Limb (tissue), 2 donors: ENCODE data around the gene DNASE1L2.

Experiments used
- DNase-seq, 2 donors: peaks; one replicate each; pipeline ENCODE4 v3.0.0-alpha.2; 2016; ENCODE audit errors: extremely low spot score in 2 of 2

DNASE1L2 gene

DNA sequence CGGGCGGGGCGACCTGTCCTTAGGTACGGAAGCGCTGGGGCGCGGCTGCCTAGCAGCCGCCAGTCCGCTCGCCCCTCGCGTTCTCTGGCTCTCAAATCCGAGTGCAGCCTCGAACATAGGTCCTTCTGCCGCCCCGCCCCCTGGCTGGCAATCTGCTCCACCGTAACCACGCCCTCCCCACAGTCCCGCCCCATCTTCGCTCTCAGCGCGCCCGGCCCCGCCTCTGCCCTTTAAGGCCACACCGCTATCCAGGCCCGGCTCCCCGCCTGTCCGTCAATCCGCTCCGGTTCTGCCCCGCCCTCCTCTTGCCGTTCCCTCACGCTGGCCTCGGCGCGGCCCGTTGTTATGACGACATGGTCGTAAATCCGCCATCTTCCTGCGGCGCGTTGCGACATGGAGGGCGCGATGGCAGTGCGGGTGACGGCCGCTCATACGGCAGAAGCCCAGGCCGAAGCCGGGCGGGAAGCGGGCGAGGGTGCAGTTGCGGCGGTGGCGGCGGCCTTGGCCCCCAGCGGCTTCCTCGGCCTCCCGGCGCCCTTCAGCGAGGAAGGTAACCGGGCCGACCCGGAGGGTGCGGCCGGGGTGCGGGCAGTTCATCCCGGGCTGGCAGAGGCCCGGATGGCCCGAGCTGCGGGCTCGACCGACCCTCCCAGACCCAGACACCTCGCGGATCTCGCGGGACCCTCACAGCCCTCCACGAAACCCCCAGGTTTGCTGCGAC lies 12.9 kb upstream of the DNASE1L2 start, which contains the start of gene E4F1:
TSS of gene E4F1 (plus strand) at position 371 of the 721 bp plus-strand sequence. CDS start at position 394, 23 bp downstream.
- peak; percentile 98 to 99 for DNase-seq

GRCh38 chr16:2223942-2224486 lies 12.2 kb upstream of the DNASE1L2 start:
- DNase-seq: no peak

DNA sequence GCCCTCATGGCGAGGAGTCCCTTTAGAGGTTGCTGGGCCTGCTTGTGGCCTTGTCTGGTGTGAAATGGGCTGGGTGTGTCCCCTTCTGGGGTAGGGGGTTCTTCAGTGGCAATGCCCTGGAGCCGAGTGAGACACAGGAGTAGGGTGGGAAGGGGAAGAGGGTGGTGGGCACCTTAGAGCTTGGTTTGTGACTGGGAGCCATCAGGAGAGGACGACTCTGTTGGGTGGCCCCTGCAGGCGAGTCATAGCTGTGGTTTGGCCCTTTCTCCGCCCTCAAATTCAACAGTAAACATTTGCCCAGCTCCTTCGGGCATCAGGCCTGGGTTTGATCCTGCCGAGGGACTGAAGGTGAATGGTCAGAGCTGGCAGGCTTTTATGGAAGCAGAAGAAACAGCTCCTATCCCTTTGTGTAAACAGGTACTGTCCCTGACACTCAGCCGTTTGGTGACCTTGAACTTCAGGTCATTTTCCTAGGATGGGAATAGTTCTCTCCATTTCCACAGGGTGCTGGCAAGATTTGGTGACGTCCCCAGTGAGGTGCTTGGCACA lies 9.9 kb upstream of the DNASE1L2 start:
- DNase-seq: no peak

GRCh38 chr16:2226918-2227317 lies 9.3 kb upstream of the DNASE1L2 start:
- no peak for DNase-seq

DNA sequence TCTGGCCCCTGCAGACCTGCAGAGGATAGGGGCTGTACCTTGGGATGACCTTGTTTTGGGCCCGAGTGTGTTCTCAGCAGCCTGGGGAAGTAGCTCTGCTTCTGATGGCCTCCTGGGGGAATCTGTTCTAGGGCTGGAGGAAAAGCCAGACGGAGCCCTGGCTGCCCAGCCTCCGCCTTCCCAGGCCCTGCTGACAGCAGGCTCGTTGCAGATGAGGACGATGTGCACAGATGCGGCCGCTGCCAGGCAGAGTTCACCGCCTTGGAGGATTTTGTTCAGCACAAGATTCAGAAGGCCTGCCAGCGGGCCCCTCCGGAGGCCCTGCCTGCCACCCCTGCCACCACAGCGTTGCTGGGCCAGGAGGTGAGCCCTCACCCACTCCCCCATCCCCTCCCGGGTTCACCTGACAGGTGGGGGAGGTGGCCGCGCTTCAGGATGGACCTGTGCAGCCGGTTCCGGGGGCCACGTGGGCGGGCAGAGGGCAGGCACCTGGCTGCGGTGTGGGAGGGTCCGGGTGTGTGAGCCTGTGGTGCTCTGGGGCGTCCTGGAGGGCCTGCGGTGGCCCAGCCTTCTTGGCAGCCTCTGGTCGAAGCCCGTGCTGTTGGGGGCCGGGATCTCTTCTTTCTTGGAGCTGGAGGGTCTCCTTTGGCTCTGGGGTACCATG lies 8.0 kb upstream of the DNASE1L2 start:
- DNase-seq: no peak

GRCh38 chr16:2229091-2229490 lies 7.2 kb upstream of the DNASE1L2 start:
- no peak for DNase-seq

DNA sequence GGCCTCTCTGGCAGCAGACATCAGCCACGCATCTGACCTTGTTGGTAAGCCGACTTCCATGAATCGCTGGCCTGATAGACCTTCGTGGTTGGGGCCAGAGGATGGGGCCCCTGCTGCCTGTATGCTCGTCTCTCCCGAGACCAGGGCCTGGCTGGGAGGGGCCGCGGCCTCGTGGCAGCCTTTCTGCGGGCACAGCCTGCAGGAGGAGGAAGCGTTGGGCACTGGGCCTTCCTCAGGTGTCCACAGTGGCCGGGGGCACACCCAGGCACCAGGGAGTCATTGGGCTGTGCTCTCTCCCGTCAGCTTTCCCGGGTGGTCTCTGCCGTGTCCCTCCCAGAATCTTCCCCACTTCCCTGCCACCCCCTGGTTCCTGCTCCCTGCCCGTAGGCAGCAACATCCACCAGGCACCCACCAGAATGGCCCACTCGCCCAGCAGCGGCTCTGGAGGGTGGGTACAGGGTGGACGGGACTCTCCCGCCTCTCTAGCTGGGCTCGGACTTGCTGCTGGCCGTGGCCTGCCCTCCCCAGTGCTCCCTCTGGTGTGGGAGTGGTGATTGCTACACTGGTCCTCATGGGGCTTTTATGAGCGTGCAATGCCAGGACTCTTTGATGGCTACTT lies 6.5 kb upstream of the DNASE1L2 start:
- no peak for DNase-seq

DNA sequence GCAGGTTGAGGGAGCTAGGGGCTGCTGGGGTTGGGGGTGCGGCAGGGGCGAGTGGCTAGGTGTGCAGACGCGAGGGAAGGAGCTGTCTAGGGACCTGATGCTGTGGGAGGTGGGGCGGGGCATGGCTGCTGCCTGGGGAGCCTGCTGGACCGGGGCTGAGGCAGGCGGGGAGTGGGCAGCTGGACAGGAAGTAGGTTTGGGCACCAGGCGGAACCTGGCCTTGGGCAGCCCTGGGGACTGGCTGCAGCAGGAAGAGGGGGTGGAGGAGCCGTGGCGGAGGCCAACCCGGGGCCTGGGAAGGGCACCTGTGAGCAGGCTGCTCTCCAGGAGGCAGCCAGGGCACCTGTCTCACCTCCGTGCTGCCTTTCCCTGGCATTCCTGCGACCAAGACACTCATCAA lies 5.9 kb upstream of the DNASE1L2 start:
- DNase-seq: no peak

DNA sequence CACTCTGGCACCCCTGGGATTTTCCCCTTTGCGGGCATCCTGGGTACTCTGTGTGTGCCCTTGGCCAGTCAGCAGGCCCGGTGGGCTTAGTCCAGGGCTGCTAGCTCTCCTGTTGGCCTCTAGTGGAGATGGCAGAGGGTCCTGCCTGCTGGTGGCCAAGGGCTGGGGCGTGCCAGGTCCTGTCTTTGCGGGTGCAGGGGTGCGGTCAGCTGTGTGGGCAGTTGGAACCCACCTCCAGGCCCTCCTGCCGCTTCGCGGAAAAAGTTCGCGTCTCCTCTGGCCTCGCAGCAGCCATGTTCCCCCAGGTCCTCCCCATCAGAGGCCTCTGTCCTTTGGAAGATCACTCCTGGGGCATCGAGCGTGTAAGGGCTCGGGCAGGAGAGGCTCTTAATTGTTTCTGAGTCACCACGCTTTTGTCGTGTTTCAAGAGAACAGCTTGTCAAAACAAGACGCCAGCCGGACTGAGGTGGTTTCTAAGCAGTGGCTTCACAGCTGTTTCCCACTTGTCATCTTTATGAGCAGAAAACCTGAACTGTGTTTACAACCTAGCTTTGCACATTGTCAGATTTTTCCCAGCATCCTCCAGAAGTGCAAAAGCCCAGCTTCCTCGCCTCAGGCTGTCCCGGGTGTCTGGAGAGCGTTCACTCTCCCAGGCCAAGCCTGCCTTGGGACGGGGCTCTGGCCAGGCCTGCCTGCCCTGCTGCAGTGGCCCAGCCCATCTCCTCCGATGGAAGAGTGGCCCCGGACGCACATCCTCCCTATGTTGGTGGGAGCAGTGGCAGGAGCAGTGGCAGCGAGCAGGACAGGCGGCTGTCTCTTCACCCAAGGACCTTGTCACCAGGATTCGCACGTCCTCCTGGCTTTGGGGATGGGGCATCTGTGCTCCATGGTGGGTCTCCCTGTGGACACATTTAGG lies 5.0 kb upstream of the DNASE1L2 start:
- no peak for DNase-seq

- DNase-seq: no peak
Measured at GRCh38 chr16:2232094-2232990, 3.9 kb upstream of the DNASE1L2 start.

- DNase-seq: no peak
Measured at GRCh38 chr16:2233046-2233775, 3.0 kb upstream of the DNASE1L2 start.

- DNase-seq: no peak
Measured at GRCh38 chr16:2233872-2234812, 2.1 kb upstream of the DNASE1L2 start.

DNA sequence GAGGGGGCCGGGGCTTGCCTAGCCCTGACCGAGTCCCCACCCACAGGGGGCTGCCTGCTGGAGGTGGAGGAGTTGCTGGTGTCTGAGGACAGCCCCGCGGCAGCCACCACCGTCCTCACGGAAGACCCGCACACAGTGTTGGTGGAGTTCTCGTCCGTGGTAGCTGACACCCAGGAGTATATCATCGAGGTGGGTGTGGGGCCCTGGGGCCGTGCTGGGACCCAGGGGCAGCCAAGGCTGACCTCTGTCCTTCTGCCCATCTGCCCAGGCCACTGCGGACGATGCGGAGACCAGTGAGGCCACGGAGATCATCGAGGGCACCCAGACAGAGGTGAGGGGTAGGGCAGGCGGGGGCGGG lies 1.5 kb upstream of the DNASE1L2 start:
- no peak for DNase-seq

DNA sequence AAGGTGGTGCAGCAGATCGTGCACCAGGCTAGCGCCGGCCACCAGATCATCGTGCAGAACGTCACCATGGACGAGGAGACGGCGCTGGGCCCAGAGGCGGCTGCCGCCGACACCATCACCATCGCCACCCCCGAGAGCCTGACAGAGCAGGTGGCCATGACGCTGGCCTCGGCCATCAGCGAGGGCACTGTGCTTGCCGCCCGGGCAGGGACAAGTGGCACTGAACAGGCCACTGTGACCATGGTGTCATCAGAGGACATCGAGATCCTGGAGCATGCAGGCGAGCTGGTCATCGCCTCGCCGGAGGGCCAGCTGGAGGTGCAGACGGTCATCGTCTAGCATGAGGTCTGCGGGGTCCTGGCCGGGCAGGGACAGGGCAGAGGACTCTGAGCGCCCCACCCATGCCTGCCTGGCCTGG lies 1.0 kb upstream of the DNASE1L2 start:
- no peak for DNase-seq

- DNase-seq: no peak
Measured at GRCh38 chr16:2235695-2236336, 428 bp upstream of the DNASE1L2 start.

DNA sequence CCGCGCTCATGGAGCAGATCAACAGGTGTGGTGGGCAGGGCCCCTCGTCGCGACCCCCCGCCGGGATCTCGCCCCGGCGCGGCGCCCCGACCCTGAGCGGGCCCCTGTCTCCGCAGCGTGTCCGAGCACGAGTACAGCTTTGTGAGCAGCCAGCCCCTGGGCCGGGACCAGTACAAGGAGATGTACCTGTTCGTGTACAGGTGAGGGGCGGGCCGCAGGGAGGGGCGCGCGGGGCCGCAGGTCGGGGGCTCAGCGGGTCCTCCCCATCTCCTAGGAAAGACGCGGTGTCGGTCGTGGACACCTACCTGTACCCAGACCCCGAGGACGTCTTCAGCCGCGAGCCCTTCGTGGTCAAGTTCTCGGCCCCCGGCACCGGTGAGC lies 848 bp downstream of the DNASE1L2 start:
- no peak for DNase-seq

DNA sequence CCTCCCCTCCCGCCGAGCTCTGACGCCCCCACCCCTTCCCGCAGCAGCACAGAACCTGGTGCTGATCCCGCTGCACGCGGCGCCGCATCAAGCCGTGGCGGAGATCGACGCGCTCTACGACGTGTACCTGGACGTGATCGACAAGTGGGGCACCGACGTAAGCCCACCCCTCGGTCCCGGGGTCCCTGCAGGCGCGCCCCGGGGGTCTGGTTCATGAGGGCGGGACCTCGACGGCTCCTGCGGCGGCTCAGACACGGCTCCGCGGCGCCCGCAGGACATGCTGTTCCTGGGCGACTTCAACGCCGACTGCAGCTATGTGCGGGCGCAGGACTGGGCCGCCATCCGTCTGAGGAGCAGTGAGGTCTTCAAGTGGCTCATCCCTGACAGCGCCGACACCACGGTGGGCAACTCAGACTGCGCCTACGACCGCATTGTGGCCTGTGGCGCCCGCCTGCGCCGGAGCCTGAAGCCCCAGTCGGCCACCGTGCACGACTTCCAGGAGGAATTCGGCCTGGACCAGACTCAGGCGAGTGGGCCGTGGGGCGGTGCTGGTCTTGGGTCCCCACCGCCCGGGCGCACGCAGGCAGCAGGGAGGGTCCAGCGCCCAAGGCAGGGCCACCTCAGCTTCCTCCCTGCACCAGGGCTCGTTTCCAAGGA lies 1.4 kb downstream of the DNASE1L2 start:
- DNase-seq: no peak
